Smooth muscle cell of the brain vasculature (primary cell): ENCODE data around the gene IFT22.
"Not testable (repeated sequence)": the region's sequence is repeated elsewhere in the genome, so short reads cannot be mapped to it uniquely, and the experiment has no call there.

ENCODE experiments used
- DNase-seq: peaks from one replicate; pipeline ENCODE4 v3.0.0-alpha.2; 2012; ENCODE audit warnings: low read depth, low spot score

Gene IFT22

GRCh38 chr7:101308245-101309085, 13.1 kb downstream of the IFT22 start:
- no peak for DNase-seq

- DNase-seq = no peak
These were observed 15.3 kb downstream of the IFT22 start for GRCh38 chr7:101306307-101306706.

- DNase-seq = no peak
These were observed 18.4 kb downstream of the IFT22 start for GRCh38 chr7:101303102-101303701.

- DNase-seq = no peak
These were observed 18.9 kb downstream of the IFT22 start for GRCh38 chr7:101302641-101303101.

GRCh38 chr7:101300465-101301376, 20.9 kb downstream of the IFT22 start:
- DNase-seq = no peak

- no peak for DNase-seq
These were observed 21.8 kb downstream of the IFT22 start for GRCh38 chr7:101299511-101300464.

GRCh38 chr7:101294832-101295121, 26.8 kb downstream of the IFT22 start:
- no peak for DNase-seq

GRCh38 chr7:101294039-101294831, 27.4 kb downstream of the IFT22 start:
- DNase-seq = no peak

GRCh38 chr7:101293069-101294021, 28.3 kb downstream of the IFT22 start:
- DNase-seq = not testable (repeated sequence)

GRCh38 chr7:101292566-101292965, 29.0 kb downstream of the IFT22 start:
- not testable (repeated sequence) for DNase-seq

- not testable (repeated sequence) for DNase-seq
These were observed 31.2 kb downstream of the IFT22 start for GRCh38 chr7:101290186-101291037.

GRCh38 chr7:101289687-101290086, 31.9 kb downstream of the IFT22 start:
- not testable (repeated sequence) for DNase-seq

- DNase-seq = no peak
These were observed 33.2 kb downstream of the IFT22 start for GRCh38 chr7:101288439-101288838.

GRCh38 chr7:101287032-101287431, 34.6 kb downstream of the IFT22 start:
- DNase-seq = no peak

GRCh38 chr7:101285880-101286279, 35.7 kb downstream of the IFT22 start:
- DNase-seq = not testable (repeated sequence)

- DNase-seq = no peak
These were observed 36.4 kb downstream of the IFT22 start for GRCh38 chr7:101285171-101285570.

GRCh38 chr7:101280912-101281311, 40.7 kb downstream of the IFT22 start:
- not testable (repeated sequence) for DNase-seq
